VCaP (cell line): ENCODE data around the gene SKOR1.

Experiments used
- H3K27ac ChIP-seq: fragments of 450-650 bp; 2 replicates; pipeline ENCODE4 v1.5.1; 2017
- CTCF ChIP-seq: fragments of 450-650 bp; conservative IDR thresholded peaks from 2 replicates; pipeline ENCODE4 v1.5.1; 2017; ENCODE audit warnings: mild to moderate bottlenecking, moderate library complexity

The SKOR1 gene

GRCh38 chr15:67785431-67785830 is 39.9 kb upstream of the SKOR1 start:
- no peak overlapping the region for H3K27ac ChIP-seq
- no peak for TF ChIP-seq CTCF

- H3K27ac ChIP-seq: no peak overlapping the region
- no peak for TF ChIP-seq CTCF
These were observed 38.7 kb upstream of the SKOR1 start for GRCh38 chr15:67786646-67787045.

- no peak for TF ChIP-seq CTCF
- no peak overlapping the region for H3K27ac ChIP-seq
These were observed 36.3 kb upstream of the SKOR1 start for GRCh38 chr15:67788986-67789385.

- TF ChIP-seq CTCF: no peak
- H3K27ac ChIP-seq: no peak overlapping the region
These were observed 34.5 kb upstream of the SKOR1 start for GRCh38 chr15:67790610-67791319.

- peak overlapping the region; percentile 44 for H3K27ac ChIP-seq
- TF ChIP-seq CTCF: no peak
These were observed 32.9 kb upstream of the SKOR1 start for GRCh38 chr15:67792250-67792942.

- H3K27ac ChIP-seq: no peak overlapping the region
- TF ChIP-seq CTCF: no peak
These were observed 30.3 kb upstream of the SKOR1 start for GRCh38 chr15:67794832-67795574.
